HG03457 (cell line): ENCODE measurements around the gene IGHMBP2.

Experiments
- ATAC-seq: cut with Tn5 transposase; IDR thresholded peaks from one replicate; pipeline ENCODE4 v1.9.1; 2021; ENCODE audit warnings: moderate number of reproducible peaks; ENCODE audit not compliant: unreplicated experiment

The IGHMBP2 gene

GRCh38 chr11:68938816-68939582 lies 35.3 kb downstream of the IGHMBP2 start:
- no peak for ATAC-seq

- no peak for ATAC-seq
These were observed 36.2 kb downstream of the IGHMBP2 start for GRCh38 chr11:68939583-68940555.

- no peak for ATAC-seq
These were observed 37.1 kb downstream of the IGHMBP2 start for GRCh38 chr11:68940651-68941323.

- ATAC-seq: no peak
These were observed 37.8 kb downstream of the IGHMBP2 start for GRCh38 chr11:68941324-68942094.

GRCh38 chr11:68942095-68942620 lies 38.5 kb downstream of the IGHMBP2 start:
- ATAC-seq: no peak

GRCh38 chr11:68942751-68943271 lies 39.1 kb downstream of the IGHMBP2 start:
- ATAC-seq: no peak

GRCh38 chr11:68946416-68947090 lies 42.9 kb downstream of the IGHMBP2 start:
- no peak for ATAC-seq

GRCh38 chr11:68947151-68947550 lies 43.5 kb downstream of the IGHMBP2 start:
- ATAC-seq: no peak

- ATAC-seq: no peak
These were observed 44.8 kb downstream of the IGHMBP2 start for GRCh38 chr11:68948496-68948895.

GRCh38 chr11:68948935-68949334 lies 45.2 kb downstream of the IGHMBP2 start:
- no peak for ATAC-seq

- no peak for ATAC-seq
These were observed 46.6 kb downstream of the IGHMBP2 start for GRCh38 chr11:68950270-68950669.

GRCh38 chr11:68950762-68951161 lies 47.1 kb downstream of the IGHMBP2 start:
- ATAC-seq: no peak

GRCh38 chr11:68954836-68955606 lies 51.3 kb downstream of the IGHMBP2 start:
- no peak for ATAC-seq

- no peak for ATAC-seq
These were observed 51.9 kb downstream of the IGHMBP2 start for GRCh38 chr11:68955607-68955958.

- no peak for ATAC-seq
These were observed 52.5 kb downstream of the IGHMBP2 start for GRCh38 chr11:68956142-68956541.

- ATAC-seq: no peak
These were observed 53.0 kb downstream of the IGHMBP2 start for GRCh38 chr11:68956547-68957254.

- no peak for ATAC-seq
These were observed 54.5 kb downstream of the IGHMBP2 start for GRCh38 chr11:68958211-68958610.
